ENCODE measurements around the gene NKAIN4. TPM values are rescaled to one million over a fixed set of nuclear protein-coding genes. Genes with fewer than 3 reads are reported as not detected.

NKAIN4 gene
- total RNA-seq, 2 experiments from 2014 or later, result not detected

- DNase-seq (ENCODE audit: low spot score), result no peak
- Histone ChIP-seq H3K9me2 (ENCODE audit: insufficient read depth, low read length) (no peaks in the 10 kb centered on the region), H3K4me2 (ENCODE audit: low read length) (no peak overlapping the region), H3K36me3 (ENCODE audit: insufficient read depth, low read length) (no peaks in the 10 kb centered on the region), H3K4me1 (ENCODE audit: insufficient read depth, low read length, poor library complexity, severe bottlenecking) (no peaks in the 10 kb centered on the region), H3K79me2 (ENCODE audit: insufficient read depth, low read depth, low read length) (no peaks in the 10 kb centered on the region), H3K4me3 (ENCODE audit: low read depth, low read length, poor library complexity, severe bottlenecking) (no peak overlapping the region), H3K27ac (ENCODE audit: low read depth, low read length, poor library complexity, severe bottlenecking) (no peak overlapping the region), H4K20me1 (ENCODE audit: insufficient read depth, low read length) (no peaks in the 10 kb centered on the region), H3K9me3 (ENCODE audit: low read length) (no peaks in the 10 kb centered on the region), H2AFZ (ENCODE audit: low read length) (no peak overlapping the region)
- intact Hi-C loops (cut with micrococcal nuclease; ENCODE audit: unreplicated experiment), result no loop called here
- BruUV-seq (replicated peaks), result no TSS peak
- ChIA-PET POLR2A (no interaction called here), CTCF (ENCODE audit: unreplicated experiment) (no interaction called here)
- TF ChIP-seq EZH2phosphoT487 (IDR thresholded peaks at IDR 0.05; ENCODE audit: borderline replicate concordance, low read depth, low read length), result no peak
- TF ChIP-seq, protein P1, sequence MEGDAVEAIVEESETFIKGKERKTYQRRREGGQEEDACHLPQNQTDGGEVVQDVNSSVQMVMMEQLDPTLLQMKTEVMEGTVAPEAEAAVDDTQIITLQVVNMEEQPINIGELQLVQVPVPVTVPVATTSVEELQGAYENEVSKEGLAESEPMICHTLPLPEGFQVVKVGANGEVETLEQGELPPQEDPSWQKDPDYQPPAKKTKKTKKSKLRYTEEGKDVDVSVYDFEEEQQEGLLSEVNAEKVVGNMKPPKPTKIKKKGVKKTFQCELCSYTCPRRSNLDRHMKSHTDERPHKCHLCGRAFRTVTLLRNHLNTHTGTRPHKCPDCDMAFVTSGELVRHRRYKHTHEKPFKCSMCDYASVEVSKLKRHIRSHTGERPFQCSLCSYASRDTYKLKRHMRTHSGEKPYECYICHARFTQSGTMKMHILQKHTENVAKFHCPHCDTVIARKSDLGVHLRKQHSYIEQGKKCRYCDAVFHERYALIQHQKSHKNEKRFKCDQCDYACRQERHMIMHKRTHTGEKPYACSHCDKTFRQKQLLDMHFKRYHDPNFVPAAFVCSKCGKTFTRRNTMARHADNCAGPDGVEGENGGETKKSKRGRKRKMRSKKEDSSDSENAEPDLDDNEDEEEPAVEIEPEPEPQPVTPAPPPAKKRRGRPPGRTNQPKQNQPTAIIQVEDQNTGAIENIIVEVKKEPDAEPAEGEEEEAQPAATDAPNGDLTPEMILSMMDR (conservative IDR thresholded peaks at IDR 0.05; ENCODE audit: low read length), result no peak
Observed at GRCh38 chr20:63240004-63240403, 14.3 kb downstream of the NKAIN4 start.

- BruUV-seq (replicated peaks), result no TSS peak
Observed at GRCh38 chr20:63239431-63239830, 14.8 kb downstream of the NKAIN4 start.

DNA sequence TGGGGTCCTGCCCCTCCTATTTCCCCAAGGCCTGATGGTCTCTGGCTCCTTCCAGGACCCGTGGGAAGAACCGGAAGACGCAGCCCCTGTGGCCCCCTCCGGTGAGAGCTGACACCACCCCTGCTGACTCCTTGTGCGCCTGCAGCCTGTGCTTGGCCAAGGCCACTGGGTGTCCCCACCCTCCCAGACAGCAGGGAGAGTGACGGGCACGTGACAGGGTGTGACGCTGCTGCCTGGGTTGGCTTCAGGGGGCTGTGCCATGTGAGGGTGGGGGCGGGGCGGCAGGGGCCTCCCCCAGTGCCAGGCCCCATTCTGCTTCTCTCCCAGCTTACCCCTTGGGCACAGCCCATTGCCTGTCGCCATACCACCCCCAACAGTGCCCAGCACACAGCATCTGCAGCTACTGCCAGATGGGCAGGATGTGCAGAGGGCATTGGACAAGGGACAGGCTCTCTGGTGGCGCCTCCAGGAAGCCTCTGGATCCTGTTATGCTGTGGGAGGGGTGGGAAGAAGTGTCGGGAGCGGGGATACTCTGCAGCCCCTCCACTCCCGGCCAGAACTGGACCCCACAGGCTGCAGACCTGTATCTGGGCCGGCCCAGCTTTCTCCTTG is 15.6 kb downstream of the NKAIN4 start:
- H3K9me2 ChIP-seq (ENCODE audit: insufficient read depth, low read length), result no peaks in the 10 kb centered on the region
- ChIA-PET POLR2A (no interaction called here), CTCF (ENCODE audit: unreplicated experiment) (no interaction called here)
- H2AFZ ChIP-seq (ENCODE audit: low read length), result no peak overlapping the region
- H4K20me1 ChIP-seq (ENCODE audit: insufficient read depth, low read length), result no peaks in the 10 kb centered on the region
- TF ChIP-seq EZH2phosphoT487 (IDR thresholded peaks at IDR 0.05; ENCODE audit: borderline replicate concordance, low read depth, low read length), result no peak
- TF ChIP-seq, protein P1 (conservative IDR thresholded peaks at IDR 0.05; ENCODE audit: low read length), result no peak
- H3K36me3 ChIP-seq (ENCODE audit: insufficient read depth, low read length), result no peaks in the 10 kb centered on the region
- no peaks in the 10 kb centered on the region for H3K4me1 ChIP-seq (ENCODE audit: insufficient read depth, low read length, poor library complexity, severe bottlenecking)
- intact Hi-C loops (cut with micrococcal nuclease; ENCODE audit: unreplicated experiment), result no loop called here
- H3K27ac ChIP-seq (ENCODE audit: low read depth, low read length, poor library complexity, severe bottlenecking), result no peak overlapping the region
- H3K4me3 ChIP-seq (ENCODE audit: low read depth, low read length, poor library complexity, severe bottlenecking), result no peak overlapping the region
- H3K9me3 ChIP-seq (ENCODE audit: low read length), result no peaks in the 10 kb centered on the region
- no peak overlapping the region for H3K4me2 ChIP-seq (ENCODE audit: low read length)
- H3K79me2 ChIP-seq (ENCODE audit: insufficient read depth, low read depth, low read length), result no peaks in the 10 kb centered on the region
- no peak for DNase-seq (ENCODE audit: low spot score)
- no TSS peak for BruUV-seq (replicated peaks)

More at GRCh38 chr20:63239431-63239830, 14.8 kb downstream of the NKAIN4 start:
- no peak for DNase-seq (ENCODE audit: low spot score)
- POLR2A ChIA-PET, result no interaction called here
- no peaks in the 10 kb centered on the region for H3K9me3 ChIP-seq (ENCODE audit: low read length)
- TF ChIP-seq, protein P1 (conservative IDR thresholded peaks at IDR 0.05; ENCODE audit: low read length), result no peak
- TF ChIP-seq EZH2phosphoT487 (IDR thresholded peaks at IDR 0.05; ENCODE audit: borderline replicate concordance, low read depth, low read length), result no peak
- H3K4me3 ChIP-seq (ENCODE audit: low read depth, low read length, poor library complexity, severe bottlenecking), result no peak overlapping the region
- H2AFZ ChIP-seq (ENCODE audit: low read length), result no peak overlapping the region
- no peaks in the 10 kb centered on the region for H3K36me3 ChIP-seq (ENCODE audit: insufficient read depth, low read length)
- H3K4me2 ChIP-seq (ENCODE audit: low read length), result no peak overlapping the region
- CTCF ChIA-PET (ENCODE audit: unreplicated experiment), result no interaction called here
- H3K9me2 ChIP-seq (ENCODE audit: insufficient read depth, low read length), result no peaks in the 10 kb centered on the region
- H3K4me1 ChIP-seq (ENCODE audit: insufficient read depth, low read length, poor library complexity, severe bottlenecking), result no peaks in the 10 kb centered on the region
- H3K27ac ChIP-seq (ENCODE audit: low read depth, low read length, poor library complexity, severe bottlenecking), result no peak overlapping the region
- no peaks in the 10 kb centered on the region for H3K79me2 ChIP-seq (ENCODE audit: insufficient read depth, low read depth, low read length)
- H4K20me1 ChIP-seq (ENCODE audit: insufficient read depth, low read length), result no peaks in the 10 kb centered on the region
- intact Hi-C loops (cut with micrococcal nuclease; ENCODE audit: unreplicated experiment), result no loop called here

All from OCI-LY7 (cell line).